RCC 7860 (cell line): ENCODE results near the gene RABL6.
"Not testable (repeated sequence)": the region's sequence is repeated elsewhere in the genome, so short reads cannot be mapped to it uniquely, and the experiment has no call there.

ENCODE experiments used
- DNase-seq: peaks from one replicate; pipeline ENCODE4 v3.0.0-alpha.2; 2015; ENCODE audit warnings: low spot score
- FAIRE-seq: peaks from 2 replicates; lab custom pipeline; 2012; peaks lifted over from hg19 to GRCh38; lab: Jason Lieb, UNC

RABL6 gene

GRCh38 chr9:136793086-136793946, 14.4 kb upstream of the RABL6 start:
- DNase-seq: peak; percentile 44
- FAIRE-seq: no peak

GRCh38 chr9:136794281-136794999, 13.3 kb upstream of the RABL6 start:
- FAIRE-seq: no peak

GRCh38 chr9:136795000-136795348, 12.8 kb upstream of the RABL6 start:
- FAIRE-seq: no peak
- DNase-seq: no peak

More at GRCh38 chr9:136794281-136794999, 13.3 kb upstream of the RABL6 start:
- no peak for DNase-seq

DNA sequence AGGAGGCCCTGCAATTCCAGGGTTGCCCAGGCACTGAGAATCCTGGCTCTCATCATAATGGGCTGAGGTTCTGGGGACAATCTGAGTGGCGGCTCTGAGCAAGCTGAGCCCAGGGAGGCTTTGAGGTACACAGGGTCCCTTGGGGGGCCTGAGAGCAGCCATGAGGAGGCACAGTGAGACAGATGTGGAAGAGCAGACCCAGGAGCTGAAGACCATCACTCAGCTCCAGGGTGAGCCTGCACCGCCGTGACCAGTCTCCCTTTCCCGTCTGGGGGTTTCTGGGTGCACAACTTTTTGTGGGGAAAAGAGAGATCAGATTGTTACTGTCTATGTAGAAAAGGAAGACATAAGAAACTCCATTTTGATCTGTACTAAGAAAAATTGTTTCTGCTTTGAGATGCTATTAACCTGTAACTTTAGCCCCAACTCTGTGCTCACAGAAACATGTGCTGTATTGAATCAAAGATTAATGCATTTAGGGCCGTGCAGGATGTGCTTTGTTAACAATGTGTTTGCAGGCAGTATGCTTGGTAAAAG, 11.4 kb upstream of the RABL6 start, which contains the start of gene CCDC183:
TSS of gene CCDC183 (plus strand) at position 101 of the 537 bp plus-strand sequence. CDS start at position 161, 60 bp downstream.
- DNase-seq: no peak
- no peak for FAIRE-seq

- DNase-seq: peak; percentile 67
- FAIRE-seq: peak; percentile 76
Observed at GRCh38 chr9:136796775-136797347, 10.9 kb upstream of the RABL6 start.

DNA sequence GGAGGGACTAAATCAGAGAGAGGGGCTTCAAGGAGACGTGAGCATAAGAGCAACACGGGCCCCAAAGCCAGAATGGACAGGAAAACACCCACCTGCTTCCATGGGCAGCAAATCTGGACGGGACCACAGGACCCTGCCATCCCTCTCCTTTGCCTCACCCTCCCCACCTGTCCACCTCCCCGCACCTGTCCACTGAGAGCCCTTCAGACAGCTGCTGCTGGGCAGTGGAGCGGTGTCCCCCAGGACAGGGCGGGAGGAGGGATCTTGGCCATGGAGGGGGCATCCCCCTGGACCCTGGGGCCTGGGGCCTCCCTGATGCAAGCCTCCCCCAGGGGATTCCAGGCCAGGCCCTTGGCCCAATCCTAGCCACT, 9.1 kb upstream of the RABL6 start:
- DNase-seq: no peak
- FAIRE-seq: no peak

DNA sequence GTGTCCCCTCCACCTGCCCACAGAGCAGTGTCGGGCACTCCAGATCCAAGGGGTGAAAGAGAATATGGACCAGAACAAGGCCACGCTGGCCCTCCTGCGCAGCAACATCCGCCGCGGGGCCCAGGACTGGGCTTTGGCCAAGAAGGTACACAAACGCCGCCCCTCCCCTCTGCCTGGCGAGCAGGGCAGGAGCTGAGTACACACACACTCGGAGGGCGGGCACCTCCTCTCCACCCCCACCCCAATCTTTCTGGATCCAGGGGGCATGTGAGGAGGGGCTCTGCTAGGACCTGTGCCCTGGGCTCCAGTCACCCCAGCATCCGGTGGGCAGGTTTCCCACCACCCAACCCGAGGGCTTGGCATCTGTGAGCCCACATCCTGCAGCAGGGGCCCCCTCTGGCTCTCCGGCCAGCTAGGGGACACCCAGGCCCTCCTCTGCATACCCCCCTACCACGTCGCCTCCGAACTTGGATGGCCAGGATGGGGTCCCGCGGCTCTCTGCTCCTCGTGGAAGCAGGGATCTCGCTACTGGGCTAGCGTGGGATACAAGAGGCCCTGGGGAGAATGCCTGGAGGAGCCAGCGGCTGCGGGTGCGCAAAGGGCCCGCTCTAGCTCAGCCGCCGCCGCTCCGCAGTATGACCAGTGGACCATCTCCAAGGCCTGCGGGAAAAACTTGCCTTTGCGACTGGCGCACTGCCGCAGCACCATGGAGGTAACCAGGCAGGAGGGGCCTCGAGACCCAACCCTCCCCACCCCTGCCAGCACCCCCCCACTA, 8.5 kb upstream of the RABL6 start:
- FAIRE-seq (no peak), DNase-seq (peak; percentile 42)

GRCh38 chr9:136799854-136800657, 7.7 kb upstream of the RABL6 start:
- DNase-seq (peak; percentile 85), FAIRE-seq (no peak)

GRCh38 chr9:136802321-136802720, 5.4 kb upstream of the RABL6 start:
- FAIRE-seq (no peak), DNase-seq (no peak)

DNA sequence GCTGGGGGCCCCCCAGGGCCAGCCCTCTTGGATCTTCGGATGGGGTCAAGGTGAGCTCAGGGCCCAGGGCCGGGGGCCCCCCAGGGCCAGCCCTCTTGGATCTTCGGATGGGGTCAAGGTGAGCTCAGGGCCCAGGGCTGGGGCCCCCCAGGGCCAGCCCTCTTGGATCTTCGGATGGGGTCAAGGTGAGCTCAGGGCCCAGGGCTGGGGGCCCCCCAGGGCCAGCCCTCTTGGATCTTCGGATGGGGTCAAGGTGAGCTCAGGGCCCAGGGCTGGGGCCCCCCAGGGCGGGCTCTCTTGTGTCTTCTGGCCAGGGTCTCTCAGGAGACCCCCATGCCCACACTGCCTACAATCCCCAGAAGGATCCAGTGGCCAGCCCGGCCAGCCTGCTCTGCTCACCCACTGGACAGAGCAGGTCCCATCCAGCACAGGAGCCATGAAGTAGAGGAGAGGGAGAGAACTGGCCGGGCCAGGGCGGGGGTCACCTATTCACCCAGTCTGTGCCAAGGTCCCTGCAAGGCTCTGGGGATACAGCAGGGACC, 4.7 kb upstream of the RABL6 start:
- not testable (repeated sequence) for FAIRE-seq, DNase-seq

DNA sequence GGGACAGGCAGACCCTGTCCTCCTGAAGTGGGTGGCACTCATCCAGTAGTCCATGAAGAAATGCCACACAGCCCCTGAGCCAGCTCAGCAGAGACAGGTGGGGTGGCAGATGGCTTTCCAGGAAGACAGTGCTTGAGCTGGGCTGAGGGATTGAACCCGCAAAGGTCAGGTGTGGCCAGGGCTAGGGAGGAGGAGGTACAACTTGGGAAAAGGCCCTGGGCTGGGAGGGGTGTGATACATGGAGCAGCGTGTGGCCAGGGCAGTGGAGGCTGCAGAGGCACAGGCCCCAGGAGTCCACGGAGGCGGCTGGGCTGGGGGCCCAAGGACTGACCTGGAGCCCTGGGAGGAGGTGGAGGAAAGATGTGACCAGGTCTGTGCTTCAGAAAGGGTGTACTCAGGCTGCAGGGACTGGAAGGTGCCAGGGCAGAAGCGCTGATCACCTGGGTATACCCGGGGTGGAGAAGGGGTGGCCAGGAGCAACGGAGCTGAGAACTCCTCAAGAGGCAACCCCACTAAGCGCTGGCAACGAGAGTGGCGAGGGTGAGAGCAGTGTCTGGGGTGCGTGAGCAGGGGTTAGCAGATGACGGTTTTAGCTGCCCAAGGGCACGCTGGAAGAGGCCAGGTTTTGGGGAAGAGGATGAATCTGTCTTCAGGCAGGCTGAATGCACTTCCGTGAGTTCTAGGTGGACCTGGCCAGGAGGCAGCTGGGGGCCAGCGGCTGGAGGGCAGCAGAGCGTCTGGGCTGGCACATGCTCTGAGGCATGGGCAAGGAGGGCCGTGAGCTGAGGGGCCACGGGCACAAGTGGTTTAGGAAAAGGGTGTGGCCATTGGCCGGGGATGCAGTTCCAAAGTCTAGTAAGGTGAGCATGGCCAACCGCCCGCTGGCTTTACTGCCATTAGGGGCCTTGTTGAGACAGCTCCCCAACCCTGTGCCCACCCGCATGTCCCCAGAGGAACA, 3.9 kb upstream of the RABL6 start:
- DNase-seq: no peak
- no peak for FAIRE-seq

- no peak for DNase-seq
- no peak for FAIRE-seq
Observed at GRCh38 chr9:136804509-136805206, 3.1 kb upstream of the RABL6 start.

GRCh38 chr9:136805207-136805740, 2.5 kb upstream of the RABL6 start:
- DNase-seq: no peak
- FAIRE-seq: no peak

- FAIRE-seq (no peak), DNase-seq (no peak)
Observed at GRCh38 chr9:136806067-136806466, 1.7 kb upstream of the RABL6 start.

DNA sequence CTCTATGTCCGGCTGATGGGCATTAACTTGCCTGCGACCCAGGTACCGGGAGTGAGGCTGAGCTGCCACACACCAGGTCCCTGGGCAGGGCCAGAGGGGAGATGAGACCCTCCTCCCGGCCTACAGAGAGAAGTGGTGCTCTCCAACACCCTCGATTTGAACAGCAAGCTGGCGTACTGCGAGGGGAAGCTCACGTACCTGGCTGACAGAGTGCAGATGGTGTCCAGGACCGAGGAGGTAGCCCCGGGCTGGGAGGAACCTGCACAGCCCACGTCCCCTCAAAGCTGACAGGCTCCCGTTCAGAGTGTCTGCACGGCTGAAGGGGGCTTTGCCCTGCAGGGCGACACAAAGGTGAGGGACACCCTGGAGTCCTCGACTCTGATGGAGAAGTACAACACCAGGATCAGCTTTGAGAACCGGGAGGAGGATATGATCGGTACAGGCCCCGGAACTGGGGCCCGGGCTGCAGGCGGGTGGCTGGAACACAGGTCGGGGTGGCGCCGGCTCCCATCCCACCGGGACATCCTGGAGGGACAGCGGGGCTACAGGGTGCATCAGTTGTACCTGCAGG, 1.0 kb upstream of the RABL6 start:
- DNase-seq: no peak
- no peak for FAIRE-seq

DNA sequence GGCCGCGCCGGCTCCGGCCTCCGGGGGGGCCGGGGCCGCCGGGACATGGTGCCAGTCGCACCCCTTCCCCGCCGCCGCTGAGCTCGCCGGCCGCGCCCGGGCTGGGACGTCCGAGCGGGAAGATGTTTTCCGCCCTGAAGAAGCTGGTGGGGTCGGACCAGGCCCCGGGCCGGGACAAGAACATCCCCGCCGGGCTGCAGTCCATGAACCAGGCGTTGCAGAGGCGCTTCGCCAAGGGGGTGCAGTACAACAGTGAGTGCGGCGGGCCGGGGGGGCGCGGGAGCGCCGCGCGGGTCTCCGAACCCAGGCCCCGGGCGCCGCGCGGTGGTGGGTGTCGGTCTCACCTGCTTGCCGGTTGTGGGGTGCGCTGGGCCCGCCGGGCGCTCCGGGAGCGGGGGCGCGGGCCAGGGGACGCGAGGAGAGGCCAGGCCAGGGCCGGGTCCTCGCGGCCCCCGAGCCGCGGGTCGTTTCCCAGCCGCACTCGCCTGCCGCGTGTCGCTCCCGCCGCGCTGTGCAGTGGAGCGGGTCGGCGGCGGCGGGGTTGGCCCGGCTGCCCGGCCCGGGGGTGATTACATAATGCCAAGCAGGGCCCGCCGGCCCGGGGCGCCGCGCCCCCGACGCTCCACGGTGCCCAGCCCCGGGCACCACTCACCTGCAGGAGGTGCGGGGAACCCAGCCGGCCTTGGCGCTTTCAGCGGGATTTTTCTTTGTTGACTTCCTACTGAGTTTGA, 492 bp downstream of the RABL6 start:
- FAIRE-seq (no peak), DNase-seq (peak; percentile 47)

DNA sequence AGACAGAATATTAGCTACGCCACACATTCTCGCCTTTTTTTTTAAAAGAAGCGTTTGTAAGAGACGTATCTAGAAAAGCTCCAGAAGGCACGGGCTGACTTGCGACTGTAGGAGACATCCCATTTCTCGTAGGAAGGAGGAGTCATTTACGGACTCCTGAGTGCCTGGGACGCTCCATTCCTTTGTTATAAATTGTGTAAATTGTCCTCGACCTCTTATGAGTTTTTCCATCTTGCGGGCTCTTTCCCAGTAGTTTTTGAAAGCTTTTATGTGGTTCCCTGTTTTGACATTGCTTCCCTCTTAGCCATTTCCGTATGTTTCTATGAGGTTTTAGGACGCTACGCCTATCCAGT, 1.0 kb downstream of the RABL6 start:
- DNase-seq (peak; percentile 47), FAIRE-seq (no peak)
